SK-N-SH (cell line): ENCODE results near the gene SYT1. TPM values are rescaled to one million over a fixed set of nuclear protein-coding genes. Genes with fewer than 3 reads are reported as not detected.
A peak's percentile ranks its signal among the peaks of the same experiment; 100 is the strongest.

Experiments used
- CTCF ChIA-PET: fragments of 300-600, 350-600 bp; formaldehyde crosslinking; extraction: SDS; loops from one replicate; lab custom pipeline; 2021; lab: Yijun Ruan, JAX
- POLR2A ChIA-PET: fragments of 350-600 bp; sonication (Branson Sonifier 250); formaldehyde crosslinking; extraction: SDS; loops from one replicate; lab custom pipeline; 2020; ENCODE audit warnings: antibody characterized with exemption, inconsistent platforms; lab: Yijun Ruan, JAX
- DNase-seq: peaks from one replicate; pipeline ENCODE4 v3.0.0; 2012
- H2AFZ ChIP-seq: fragments of 200-600 bp; sonication (generic); 2 replicates; pipeline ENCODE4 v1.8.1; 2016; ENCODE audit warnings: antibody characterized with exemption, mild to moderate bottlenecking, low read depth
- H3F3A ChIP-seq: fragments of 200-600 bp; sonication (generic); replicated peaks from 2 replicates; pipeline ENCODE3; 2016; ENCODE audit warnings: antibody characterized with exemption, mild to moderate bottlenecking; ENCODE audit not compliant: insufficient read depth
- H3K27ac ChIP-seq, 2 experiments: fragments of 200-500 bp in 1 of 2; fragments of 200-600 bp in 1 of 2; sonication (Bioruptor generic) in 1 of 2; sonication (generic), shearing (Covaris generic) in 1 of 2; 2 replicates each; pipeline versions ENCODE4 v1.5.1 to v1.6.1; 2014 to 2016; ENCODE audit warnings: low read depth in 2 of 2, inconsistent platforms in 1 of 2, low read length in 1 of 2, mild to moderate bottlenecking in 1 of 2, mixed read lengths in 1 of 2
- H3K27me3 ChIP-seq: fragments of 200-600 bp; sonication (generic), shearing (Covaris generic); 2 replicates; pipeline ENCODE4 v1.6.1; 2016; ENCODE audit warnings: mixed run types; ENCODE audit not compliant: insufficient read depth
- H3K36me3 ChIP-seq, 2 experiments: fragments of 200-500 bp in 1 of 2; fragments of 200-600 bp in 1 of 2; sonication (Bioruptor generic) in 1 of 2; sonication (generic) in 1 of 2; replicated peaks in 1 of 2; 2 replicates each; pipeline versions ENCODE3 to v1.5.1; 2014 to 2016; ENCODE audit warnings: low read length in 1 of 2, mild to moderate bottlenecking in 1 of 2; ENCODE audit not compliant: insufficient read depth in 2 of 2, control insufficient read depth in 1 of 2
- H3K4me1 ChIP-seq, 2 experiments: fragments of 200-500 bp in 1 of 2; fragments of 200-600 bp in 1 of 2; sonication (Bioruptor generic) in 1 of 2; sonication (generic), shearing (Covaris generic) in 1 of 2; 2 replicates each; pipeline versions ENCODE4 v1.5.1 to v1.6.1; 2014 to 2016; ENCODE audit warnings: low read depth in 1 of 2, low read length in 1 of 2, mixed run types in 1 of 2; ENCODE audit not compliant: insufficient read depth in 2 of 2, control insufficient read depth in 1 of 2
- H3K4me2 ChIP-seq: fragments of 200-600 bp; sonication (generic), shearing (Covaris generic); 2 replicates; pipeline ENCODE4 v1.6.1; 2017; ENCODE audit warnings: mixed run types
- H3K4me3 ChIP-seq, 2 experiments: fragments of 200-500 bp in 1 of 2; fragments of 200-600 bp in 1 of 2; sonication (Bioruptor generic) in 1 of 2; sonication (generic), shearing (Covaris generic) in 1 of 2; 2 replicates each; pipeline versions ENCODE4 v1.5.1 to v1.8.1; 2014 to 2016; ENCODE audit warnings: low read depth in 2 of 2, inconsistent platforms in 1 of 2, low read length in 1 of 2, mild to moderate bottlenecking in 1 of 2, mixed read lengths in 1 of 2, moderate library complexity in 1 of 2
- H3K79me2 ChIP-seq: fragments of 200-600 bp; sonication (generic); 2 replicates; pipeline ENCODE4 v1.8.1; 2017; ENCODE audit warnings: mild to moderate bottlenecking; ENCODE audit not compliant: insufficient read depth
- H3K9ac ChIP-seq: fragments of 200-600 bp; sonication (generic); 2 replicates; pipeline ENCODE4 v1.6.1; 2017; ENCODE audit warnings: mixed run types
- H3K9me2 ChIP-seq: fragments of 200-600 bp; sonication (generic); 2 replicates; pipeline ENCODE4 v1.6.1; 2017; ENCODE audit warnings: mixed run types
- H3K9me3 ChIP-seq: fragments of 200-600 bp; sonication (generic); 2 replicates; pipeline ENCODE4 v1.6.1; 2017; ENCODE audit warnings: mixed run types, mild to moderate bottlenecking, moderate library complexity
- H4K20me1 ChIP-seq: fragments of 200-600 bp; sonication (generic); 2 replicates; pipeline ENCODE4 v1.6.1; 2017; ENCODE audit warnings: mild to moderate bottlenecking, mixed run types; ENCODE audit not compliant: insufficient read depth
- CHD2 ChIP-seq: fragments of 150-350 bp; IDR thresholded peaks from 2 replicates; pipeline ENCODE4 v1.6.1; 2018; ENCODE audit warnings: low read length; ENCODE audit not compliant: partially characterized antibody
- EP300 ChIP-seq, 2 experiments: IDR thresholded peaks; 2 replicates each; pipeline versions ENCODE4 v1.4.0 to v1.6.1; 2012; ENCODE audit warnings: borderline replicate concordance in 1 of 2, low read depth in 1 of 2, low read length in 1 of 2
- FOSL2 ChIP-seq: IDR thresholded peaks from 2 replicates; pipeline ENCODE4 v1.4.0; 2012; ENCODE audit warnings: low read depth, mild to moderate bottlenecking, moderate library complexity, borderline replicate concordance
- FOXJ3 ChIP-seq: sonication (generic); formaldehyde crosslinking; IDR thresholded peaks from 2 replicates; pipeline ENCODE4 v1.5.1; 2020; ENCODE audit warnings: mild to moderate bottlenecking, missing genetic modification reagents
- GATA2 ChIP-seq: sonication (generic); formaldehyde crosslinking; IDR thresholded peaks from 2 replicates; pipeline ENCODE4 v1.5.0; 2020; ENCODE audit warnings: mild to moderate bottlenecking, missing genetic modification reagents
- MEF2A ChIP-seq: IDR thresholded peaks from 2 replicates; pipeline ENCODE4 v1.4.0; 2012; ENCODE audit warnings: low read depth, borderline replicate concordance
- POLR2AphosphoS5 ChIP-seq: IDR thresholded peaks from 2 replicates; pipeline ENCODE4 v1.6.1; 2012; ENCODE audit warnings: low read depth, low read length
- RAD21 ChIP-seq: IDR thresholded peaks from 2 replicates; pipeline ENCODE4 v1.6.1; 2012; ENCODE audit warnings: mild to moderate bottlenecking, low read length
- RCOR1 ChIP-seq: fragments of 150-350 bp; IDR thresholded peaks from 2 replicates; pipeline ENCODE4 v1.6.1; 2017; ENCODE audit warnings: antibody characterized with exemption, low read length
- SMC3 ChIP-seq: IDR thresholded peaks from 2 replicates; pipeline ENCODE4 v1.6.1; 2012; ENCODE audit warnings: low read depth, low read length, improper control_type of control experiment
- TCF12 ChIP-seq: IDR thresholded peaks from 2 replicates; pipeline ENCODE4 v1.4.0; 2012
- WGBS: methylation state at CpG from one replicate; pipeline ENCODE4 v1.1.6; 2017; ENCODE audit warnings: low lambda C conversion rate; 5-methylcytosine and 5-hydroxymethylcytosine counted together
- polyA plus RNA-seq, 3 experiments: library from polyadenylated mRNA; depleted of rRNA; stranded (reverse); fragments of >200 nt; gene quantifications; 2 replicates each; pipeline ENCODE4 v1.2.3, GENCODE V29; 2012
- TF ChIP-seq, protein P1 (sequence below): fragments of 150-350 bp; IDR thresholded peaks from 2 replicates; pipeline ENCODE4 v1.6.1; 2016; ENCODE audit warnings: mild to moderate bottlenecking, low read depth, low read length
- TF ChIP-seq, protein P2 (sequence below): IDR thresholded peaks from 2 replicates; pipeline ENCODE4; 2012
- TF ChIP-seq, protein P3 (sequence below): IDR thresholded peaks from 2 replicates; pipeline ENCODE4 v1.6.1; 2012; ENCODE audit warnings: mild to moderate bottlenecking, low read depth, low read length, moderate library complexity

Gene SYT1
- polyA plus RNA-seq, 1 of the 3 experiments (the other 2 are of a cell fraction), result 12.7 TPM

DNA sequence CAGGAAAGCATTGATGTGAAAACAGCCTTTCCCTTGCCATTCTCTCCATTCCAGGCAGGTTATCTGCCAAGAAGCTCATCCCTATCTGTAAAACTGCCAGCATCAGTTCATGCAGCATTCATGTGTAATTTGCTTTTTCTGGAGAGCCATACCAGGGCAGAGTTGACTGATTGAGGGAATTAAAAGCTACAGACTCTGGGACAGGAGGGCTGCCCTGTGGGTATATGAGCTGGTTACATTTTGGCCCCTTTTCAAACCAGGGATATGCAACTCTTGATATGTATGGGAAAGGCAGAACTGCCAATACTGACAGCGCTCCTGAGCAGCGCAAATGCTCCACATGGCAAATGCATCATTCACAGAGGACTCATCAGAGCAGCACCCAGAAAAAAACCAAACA is 53.7 kb downstream of the SYT1 start:
- Histone ChIP-seq H4K20me1 (no peaks in the 10 kb centered on the region; the same call in 1 of the 2 replicates), H3K27ac (peak overlapping the region; percentile 57 to 65; a peak in 3 of 4 replicates), H3K4me3 (no peak overlapping the region), H3K79me2 (peaks cover 8% of the 10 kb centered on the region; the same call in 1 of the 2 replicates), H3K4me1 (peaks cover 9 to 31% of the 10 kb centered on the region in 2 experiments; a peak in 3 of 4 replicates), H2AFZ (no peak overlapping the region), H3K36me3 (peaks cover 0 to 3% of the 10 kb centered on the region in 2 experiments), H3F3A (peaks cover 11% of the 10 kb centered on the region), H3K4me2 (no peak overlapping the region), H3K9me2 (no peaks in the 10 kb centered on the region), H3K27me3 (no peaks in the 10 kb centered on the region), H3K9ac (no peak overlapping the region), H3K9me3 (no peaks in the 10 kb centered on the region)
- 96% methylated on average over 2 of the region's 2 CpGs for WGBS
- ChIA-PET CTCF (interaction anchor here (0.6 to 1.4 kb wide), 2 partner anchors 45 to 427 kb away, joined by 4 to 5 read pairs; no protein-coding TSS in a partner anchor), POLR2A (interaction anchor here (0.6 kb wide), 1 partner anchor 24 kb away, joined by 3 read pairs; no protein-coding TSS in a partner anchor)
- peak; percentile 22 for DNase-seq
- TF ChIP-seq FOSL2 (0 out of 2 replicates have a peak, but pooled peaks have one; percentile 2), RCOR1 (peak; percentile 97), TCF12 (peak; percentile 50; the same call in 1 of the 2 replicates), GATA2 (CRISPR knock-in tag) (peak; percentile 91), RAD21 (peak; percentile 35; the same call in 1 of the 2 replicates), POLR2AphosphoS5 (0 out of 2 replicates have a peak, but pooled peaks have one; percentile 13), CHD2 (peak; percentile 74), MEF2A (no peak), SMC3 (peak; percentile 20; the same call in 1 of the 2 replicates), EP300 (IDR thresholded peaks at IDR 0.05; ENCODE audit: borderline replicate concordance in 1 of 2, low read depth in 1 of 2, low read length in 1 of 2) (peak in 1 of 2 experiments; percentile 91; a peak in 3 of 4 replicates), FOXJ3 (CRISPR knock-in tag) (peak; percentile 84)
- TF ChIP-seq, protein P1, sequence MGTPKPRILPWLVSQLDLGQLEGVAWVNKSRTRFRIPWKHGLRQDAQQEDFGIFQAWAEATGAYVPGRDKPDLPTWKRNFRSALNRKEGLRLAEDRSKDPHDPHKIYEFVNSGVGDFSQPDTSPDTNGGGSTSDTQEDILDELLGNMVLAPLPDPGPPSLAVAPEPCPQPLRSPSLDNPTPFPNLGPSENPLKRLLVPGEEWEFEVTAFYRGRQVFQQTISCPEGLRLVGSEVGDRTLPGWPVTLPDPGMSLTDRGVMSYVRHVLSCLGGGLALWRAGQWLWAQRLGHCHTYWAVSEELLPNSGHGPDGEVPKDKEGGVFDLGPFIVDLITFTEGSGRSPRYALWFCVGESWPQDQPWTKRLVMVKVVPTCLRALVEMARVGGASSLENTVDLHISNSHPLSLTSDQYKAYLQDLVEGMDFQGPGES, result no peak
- TF ChIP-seq, protein P2, sequence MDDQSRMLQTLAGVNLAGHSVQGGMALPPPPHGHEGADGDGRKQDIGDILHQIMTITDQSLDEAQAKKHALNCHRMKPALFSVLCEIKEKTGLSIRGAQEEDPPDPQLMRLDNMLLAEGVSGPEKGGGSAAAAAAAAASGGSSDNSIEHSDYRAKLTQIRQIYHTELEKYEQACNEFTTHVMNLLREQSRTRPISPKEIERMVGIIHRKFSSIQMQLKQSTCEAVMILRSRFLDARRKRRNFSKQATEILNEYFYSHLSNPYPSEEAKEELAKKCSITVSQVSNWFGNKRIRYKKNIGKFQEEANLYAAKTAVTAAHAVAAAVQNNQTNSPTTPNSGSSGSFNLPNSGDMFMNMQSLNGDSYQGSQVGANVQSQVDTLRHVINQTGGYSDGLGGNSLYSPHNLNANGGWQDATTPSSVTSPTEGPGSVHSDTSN, result peak; percentile 59; the same call in 1 of the 2 replicates
- TF ChIP-seq, protein P3, sequence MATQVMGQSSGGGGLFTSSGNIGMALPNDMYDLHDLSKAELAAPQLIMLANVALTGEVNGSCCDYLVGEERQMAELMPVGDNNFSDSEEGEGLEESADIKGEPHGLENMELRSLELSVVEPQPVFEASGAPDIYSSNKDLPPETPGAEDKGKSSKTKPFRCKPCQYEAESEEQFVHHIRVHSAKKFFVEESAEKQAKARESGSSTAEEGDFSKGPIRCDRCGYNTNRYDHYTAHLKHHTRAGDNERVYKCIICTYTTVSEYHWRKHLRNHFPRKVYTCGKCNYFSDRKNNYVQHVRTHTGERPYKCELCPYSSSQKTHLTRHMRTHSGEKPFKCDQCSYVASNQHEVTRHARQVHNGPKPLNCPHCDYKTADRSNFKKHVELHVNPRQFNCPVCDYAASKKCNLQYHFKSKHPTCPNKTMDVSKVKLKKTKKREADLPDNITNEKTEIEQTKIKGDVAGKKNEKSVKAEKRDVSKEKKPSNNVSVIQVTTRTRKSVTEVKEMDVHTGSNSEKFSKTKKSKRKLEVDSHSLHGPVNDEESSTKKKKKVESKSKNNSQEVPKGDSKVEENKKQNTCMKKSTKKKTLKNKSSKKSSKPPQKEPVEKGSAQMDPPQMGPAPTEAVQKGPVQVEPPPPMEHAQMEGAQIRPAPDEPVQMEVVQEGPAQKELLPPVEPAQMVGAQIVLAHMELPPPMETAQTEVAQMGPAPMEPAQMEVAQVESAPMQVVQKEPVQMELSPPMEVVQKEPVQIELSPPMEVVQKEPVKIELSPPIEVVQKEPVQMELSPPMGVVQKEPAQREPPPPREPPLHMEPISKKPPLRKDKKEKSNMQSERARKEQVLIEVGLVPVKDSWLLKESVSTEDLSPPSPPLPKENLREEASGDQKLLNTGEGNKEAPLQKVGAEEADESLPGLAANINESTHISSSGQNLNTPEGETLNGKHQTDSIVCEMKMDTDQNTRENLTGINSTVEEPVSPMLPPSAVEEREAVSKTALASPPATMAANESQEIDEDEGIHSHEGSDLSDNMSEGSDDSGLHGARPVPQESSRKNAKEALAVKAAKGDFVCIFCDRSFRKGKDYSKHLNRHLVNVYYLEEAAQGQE, result no peak
